Memory B cell (primary cell): Measurements from ENCODE around the gene ASB14.
"Not testable (repeated sequence)": the region's sequence is repeated elsewhere in the genome, so short reads cannot be mapped to it uniquely, and the experiment has no call there.

Experiments
- ATAC-seq: fragments of 150-1000 bp; cut with Tn5 transposase; 2 replicates; pipeline ENCODE4 v1.10.0; 2021; ENCODE audit warnings: low read depth, mild to moderate bottlenecking, moderate library complexity
- DNase-seq, 2 donors: peaks; one replicate each; pipeline ENCODE4 v3.0.0; 2022; ENCODE audit warnings: low spot score in 2 of 2
- H3K27ac Mint-ChIP-seq: one replicate; pipeline ENCODE4 v1.8.0; 2022; ENCODE audit warnings: mild to moderate bottlenecking, moderate library complexity, mixed read lengths
- H3K27me3 Mint-ChIP-seq: one replicate; pipeline ENCODE4 v1.8.0; 2022; ENCODE audit warnings: mixed read lengths
- H3K36me3 Mint-ChIP-seq: one replicate; pipeline ENCODE4 v1.8.0; 2022; ENCODE audit warnings: mild to moderate bottlenecking, mixed read lengths
- H3K4me1 Mint-ChIP-seq: one replicate; pipeline ENCODE4 v1.8.0; 2022; ENCODE audit warnings: mixed read lengths
- H3K4me3 Mint-ChIP-seq: one replicate; pipeline ENCODE4 v1.8.0; 2022; ENCODE audit warnings: mild to moderate bottlenecking, moderate library complexity, mixed read lengths
- H3K9me3 Mint-ChIP-seq: one replicate; pipeline ENCODE4 v1.8.0; 2022; ENCODE audit warnings: mixed read lengths

Gene ASB14

GRCh38 chr3:57292159-57292896 is at the start of gene ASB14:
Gene ASB14 (minus strand): TSS chr3:57292685. CDS start chr3:57292033, 652 bp downstream.
- no peak for ATAC-seq
- DNase-seq: no peak
- Mint-ChIP-seq H3K4me1 (no peaks in the 10 kb centered on the region), H3K27ac (no peak within 1 kb of the TSS), H3K9me3 (no peaks in the 10 kb centered on the region), H3K4me3 (no peak within 1 kb of the TSS), H3K36me3 (no peaks in the 10 kb centered on the region), H3K27me3 (peaks cover 13% of the 10 kb centered on the region)

GRCh38 chr3:57339071-57339642 is 46.7 kb upstream of the ASB14 start:
- not testable (repeated sequence) for H3K27ac Mint-ChIP-seq, ATAC-seq, H3K9me3 Mint-ChIP-seq, H3K4me3 Mint-ChIP-seq, DNase-seq, H3K36me3 Mint-ChIP-seq, H3K4me1 Mint-ChIP-seq
- H3K27me3 Mint-ChIP-seq: peaks cover 12% of the 10 kb centered on the region

GRCh38 chr3:57338272-57339070 is 46.0 kb upstream of the ASB14 start:
- not testable (repeated sequence) for DNase-seq, ATAC-seq, H3K9me3 Mint-ChIP-seq, H3K4me3 Mint-ChIP-seq, H3K27ac Mint-ChIP-seq, H3K4me1 Mint-ChIP-seq, H3K36me3 Mint-ChIP-seq
- H3K27me3 Mint-ChIP-seq: peaks cover 12% of the 10 kb centered on the region

GRCh38 chr3:57335283-57335938 is 42.9 kb upstream of the ASB14 start:
- ATAC-seq (no peak), DNase-seq (no peak)
- Mint-ChIP-seq H3K36me3 (no peaks in the 10 kb centered on the region), H3K27ac (no peak overlapping the region), H3K27me3 (peaks cover 9% of the 10 kb centered on the region), H3K4me1 (no peaks in the 10 kb centered on the region), H3K4me3 (no peak overlapping the region), H3K9me3 (no peaks in the 10 kb centered on the region)

GRCh38 chr3:57331078-57331610 is 38.7 kb upstream of the ASB14 start:
- no peak for ATAC-seq
- Mint-ChIP-seq H3K27me3 (peaks cover 6% of the 10 kb centered on the region), H3K27ac (no peak overlapping the region), H3K36me3 (no peaks in the 10 kb centered on the region), H3K9me3 (no peaks in the 10 kb centered on the region), H3K4me1 (no peaks in the 10 kb centered on the region), H3K4me3 (no peak overlapping the region)
- no peak for DNase-seq

- not testable (repeated sequence) for H3K27ac Mint-ChIP-seq, ATAC-seq, DNase-seq, H3K27me3 Mint-ChIP-seq, H3K9me3 Mint-ChIP-seq, H3K4me3 Mint-ChIP-seq, H3K36me3 Mint-ChIP-seq, H3K4me1 Mint-ChIP-seq
Observed at GRCh38 chr3:57326498-57326897, 34.0 kb upstream of the ASB14 start.

- DNase-seq (no peak), ATAC-seq (no peak)
- H3K4me1 Mint-ChIP-seq: no peaks in the 10 kb centered on the region
- peaks cover 19% of the 10 kb centered on the region for H3K27me3 Mint-ChIP-seq
- no peak overlapping the region for H3K4me3 Mint-ChIP-seq
- no peaks in the 10 kb centered on the region for H3K36me3 Mint-ChIP-seq
- H3K27ac Mint-ChIP-seq: no peak overlapping the region
- peaks cover 10% of the 10 kb centered on the region for H3K9me3 Mint-ChIP-seq
Observed at GRCh38 chr3:57314204-57314603, 21.7 kb upstream of the ASB14 start.

GRCh38 chr3:57309769-57310360 is 17.4 kb upstream of the ASB14 start:
- Mint-ChIP-seq H3K4me1 (no peaks in the 10 kb centered on the region), H3K27ac (no peak overlapping the region)

GRCh38 chr3:57303520-57303919 is 11.0 kb upstream of the ASB14 start:
- ATAC-seq, H3K27ac Mint-ChIP-seq, H3K4me1 Mint-ChIP-seq, H3K36me3 Mint-ChIP-seq, H3K9me3 Mint-ChIP-seq, H3K4me3 Mint-ChIP-seq, DNase-seq: not testable (repeated sequence)
- H3K27me3 Mint-ChIP-seq: peaks cover 14% of the 10 kb centered on the region

More at GRCh38 chr3:57309769-57310360, 17.4 kb upstream of the ASB14 start:
- no peaks in the 10 kb centered on the region for H3K36me3 Mint-ChIP-seq
- H3K4me3 Mint-ChIP-seq: no peak overlapping the region
- DNase-seq: no peak
- no peak for ATAC-seq
- H3K27me3 Mint-ChIP-seq: peaks cover 8% of the 10 kb centered on the region
- H3K9me3 Mint-ChIP-seq: no peaks in the 10 kb centered on the region

- Mint-ChIP-seq H3K27ac (no peak overlapping the region), H3K9me3 (no peaks in the 10 kb centered on the region), H3K36me3 (no peaks in the 10 kb centered on the region), H3K4me3 (no peak overlapping the region), H3K27me3 (peaks cover 16% of the 10 kb centered on the region), H3K4me1 (no peaks in the 10 kb centered on the region)
- ATAC-seq: no peak
- DNase-seq: no peak
Observed at GRCh38 chr3:57298041-57298440, 5.6 kb upstream of the ASB14 start.

- Mint-ChIP-seq H3K4me3 (no peak overlapping the region), H3K27ac (no peak overlapping the region), H3K4me1 (no peaks in the 10 kb centered on the region), H3K36me3 (no peaks in the 10 kb centered on the region), H3K27me3 (peaks cover 18% of the 10 kb centered on the region), H3K9me3 (no peaks in the 10 kb centered on the region)
- ATAC-seq (no peak), DNase-seq (no peak)
Observed at GRCh38 chr3:57292897-57293526, 527 bp upstream of the ASB14 start.

- no peak for DNase-seq
- Mint-ChIP-seq H3K27me3 (peaks cover 8% of the 10 kb centered on the region), H3K4me1 (no peaks in the 10 kb centered on the region), H3K27ac (no peak overlapping the region), H3K4me3 (no peak overlapping the region), H3K36me3 (no peaks in the 10 kb centered on the region), H3K9me3 (peaks cover 1% of the 10 kb centered on the region)
- no peak for ATAC-seq
Observed at GRCh38 chr3:57288403-57288802, 4.1 kb downstream of the ASB14 start.

- Mint-ChIP-seq H3K27ac (no peak overlapping the region), H3K27me3 (peaks cover 7% of the 10 kb centered on the region), H3K4me1 (no peaks in the 10 kb centered on the region), H3K36me3 (no peaks in the 10 kb centered on the region), H3K4me3 (no peak overlapping the region), H3K9me3 (peaks cover 1% of the 10 kb centered on the region)
- ATAC-seq (no peak), DNase-seq (no peak)
Observed at GRCh38 chr3:57287205-57287604, 5.3 kb downstream of the ASB14 start.
